Measurements from ENCODE around the gene PGPEP1. TPM values are rescaled to one million over a fixed set of nuclear protein-coding genes. Genes with fewer than 3 reads are reported as not detected.
A peak's percentile ranks its signal among the peaks of the same experiment; 100 is the strongest.

Gene PGPEP1
- total and polyA plus RNA-seq, 10 of the 15 experiments (the other 5 are each of a cell fraction or from before 2014, with no cell fraction given) = 13.8 to 39.4 (median 17.0) TPM

DNA sequence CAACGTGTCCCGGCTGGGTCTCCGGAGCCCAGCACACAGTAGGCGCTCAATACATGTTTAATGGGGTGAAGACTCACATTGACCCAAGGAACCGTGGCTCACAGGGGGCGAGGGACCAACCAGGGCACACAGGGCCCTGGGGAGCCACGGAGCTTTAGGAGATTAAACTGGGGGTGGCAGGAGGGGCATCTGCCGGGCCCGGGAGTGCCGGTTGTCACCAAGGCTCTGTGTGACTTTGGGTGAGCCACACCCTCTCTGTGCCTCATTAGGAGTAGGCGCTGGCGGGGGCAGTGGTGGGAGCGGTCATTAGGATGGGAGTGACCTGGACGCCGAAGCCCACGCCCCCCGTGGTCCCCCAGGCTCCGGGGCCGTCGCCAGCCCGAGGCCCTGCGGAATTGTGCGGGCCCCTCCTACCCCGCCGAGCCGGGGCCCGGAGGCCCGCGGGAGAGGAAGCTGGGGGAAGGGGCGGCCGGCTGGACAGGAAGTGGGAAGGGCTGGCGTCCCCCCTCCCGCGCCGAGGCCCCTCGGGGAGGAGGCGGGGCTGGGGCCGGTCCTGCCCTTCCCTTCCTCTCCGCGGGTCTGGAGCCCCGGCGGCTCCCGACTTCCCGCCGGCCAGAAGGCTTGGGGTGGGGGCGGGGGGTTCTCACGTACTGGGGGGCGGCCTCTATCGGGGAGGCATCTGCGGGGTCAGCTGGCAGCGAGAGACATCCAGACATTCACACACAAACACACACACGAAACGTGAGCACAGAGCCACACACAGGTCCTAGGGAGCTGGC, 77.0 kb downstream of the PGPEP1 start (continued):
- TF ChIP-seq IKZF2 (IDR thresholded peaks at IDR 0.05) (no peak), E2F4 (IDR thresholded peaks at IDR 0.05; ENCODE audit: low read depth, low read length) (no peak), SMC3 (IDR thresholded peaks at IDR 0.05; ENCODE audit: borderline replicate concordance, low read length) (no peak), NFYA (IDR thresholded peaks at IDR 0.05; ENCODE audit: borderline replicate concordance, low read depth, low read length) (no peak), RAD51 (IDR thresholded peaks at IDR 0.05) (no peak), SREBF2 (IDR thresholded peaks at IDR 0.05; ENCODE audit: low read length) (no peak), SUPT20H (IDR thresholded peaks at IDR 0.05; ENCODE audit: borderline replicate concordance, control insufficient read depth, low read depth, low read length) (no peak), RB1 (IDR thresholded peaks at IDR 0.05; ENCODE audit: borderline replicate concordance) (peak; percentile 59; the same call in 1 of the 2 replicates), STAT1 (conservative IDR thresholded peaks at IDR 0.05) (no peak), NBN (IDR thresholded peaks at IDR 0.05) (no peak; the same call in 1 of the 2 replicates), POLR2AphosphoS5 (IDR thresholded peaks at IDR 0.05; ENCODE audit: low read length) (no peak), RELA (IDR thresholded peaks at IDR 0.05; ENCODE audit: borderline replicate concordance, partially characterized antibody) (no peak), CHD1 (IDR thresholded peaks at IDR 0.05; ENCODE audit: low read depth, low read length) (no peak), SPI1 (IDR thresholded peaks at IDR 0.05; ENCODE audit: borderline replicate concordance, insufficient read depth, low read depth, low read length) (peak; percentile 46; the same call in 1 of the 2 replicates), NFYB (IDR thresholded peaks at IDR 0.05; ENCODE audit: insufficient read depth, low read depth, low read length) (no peak), NFIC (IDR thresholded peaks at IDR 0.05; ENCODE audit: low read depth, low read length) (no peak), TCF12 (IDR thresholded peaks at IDR 0.05; ENCODE audit: low read depth, low read length) (0 out of 2 replicates have a peak, but pooled peaks have one; percentile 24), EED (IDR thresholded peaks at IDR 0.05; ENCODE audit: low read depth) (no peak), ZNF207 (IDR thresholded peaks at IDR 0.05; ENCODE audit: borderline replicate concordance) (peak; percentile 86), HDGF (IDR thresholded peaks at IDR 0.05) (no peak), NR2C2 (IDR thresholded peaks at IDR 0.05; ENCODE audit: borderline replicate concordance, control insufficient read depth, insufficient read length, low read depth) (no peak), ETV6 (conservative IDR thresholded peaks at IDR 0.05 in 1 of 2, IDR thresholded peaks at IDR 0.05 in 1 of 2; ENCODE audit: borderline replicate concordance in 1 of 2, low read depth in 1 of 2) (peak in 1 of 2 experiments; percentile 16; a peak in 1 of 4 replicates), EZH2 (IDR thresholded peaks at IDR 0.05; ENCODE audit: borderline replicate concordance, control insufficient read depth, low read depth, low read length) (no peak)
- TF ChIP-seq, protein P1, sequence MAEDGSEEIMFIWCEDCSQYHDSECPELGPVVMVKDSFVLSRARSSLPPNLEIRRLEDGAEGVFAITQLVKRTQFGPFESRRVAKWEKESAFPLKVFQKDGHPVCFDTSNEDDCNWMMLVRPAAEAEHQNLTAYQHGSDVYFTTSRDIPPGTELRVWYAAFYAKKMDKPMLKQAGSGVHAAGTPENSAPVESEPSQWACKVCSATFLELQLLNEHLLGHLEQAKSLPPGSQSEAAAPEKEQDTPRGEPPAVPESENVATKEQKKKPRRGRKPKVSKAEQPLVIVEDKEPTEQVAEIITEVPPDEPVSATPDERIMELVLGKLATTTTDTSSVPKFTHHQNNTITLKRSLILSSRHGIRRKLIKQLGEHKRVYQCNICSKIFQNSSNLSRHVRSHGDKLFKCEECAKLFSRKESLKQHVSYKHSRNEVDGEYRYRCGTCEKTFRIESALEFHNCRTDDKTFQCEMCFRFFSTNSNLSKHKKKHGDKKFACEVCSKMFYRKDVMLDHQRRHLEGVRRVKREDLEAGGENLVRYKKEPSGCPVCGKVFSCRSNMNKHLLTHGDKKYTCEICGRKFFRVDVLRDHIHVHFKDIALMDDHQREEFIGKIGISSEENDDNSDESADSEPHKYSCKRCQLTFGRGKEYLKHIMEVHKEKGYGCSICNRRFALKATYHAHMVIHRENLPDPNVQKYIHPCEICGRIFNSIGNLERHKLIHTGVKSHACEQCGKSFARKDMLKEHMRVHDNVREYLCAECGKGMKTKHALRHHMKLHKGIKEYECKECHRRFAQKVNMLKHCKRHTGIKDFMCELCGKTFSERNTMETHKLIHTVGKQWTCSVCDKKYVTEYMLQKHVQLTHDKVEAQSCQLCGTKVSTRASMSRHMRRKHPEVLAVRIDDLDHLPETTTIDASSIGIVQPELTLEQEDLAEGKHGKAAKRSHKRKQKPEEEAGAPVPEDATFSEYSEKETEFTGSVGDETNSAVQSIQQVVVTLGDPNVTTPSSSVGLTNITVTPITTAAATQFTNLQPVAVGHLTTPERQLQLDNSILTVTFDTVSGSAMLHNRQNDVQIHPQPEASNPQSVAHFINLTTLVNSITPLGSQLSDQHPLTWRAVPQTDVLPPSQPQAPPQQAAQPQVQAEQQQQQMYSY (CRISPR knock-in tag; IDR thresholded peaks at IDR 0.05) = no peak
- TF ChIP-seq, protein P2, sequence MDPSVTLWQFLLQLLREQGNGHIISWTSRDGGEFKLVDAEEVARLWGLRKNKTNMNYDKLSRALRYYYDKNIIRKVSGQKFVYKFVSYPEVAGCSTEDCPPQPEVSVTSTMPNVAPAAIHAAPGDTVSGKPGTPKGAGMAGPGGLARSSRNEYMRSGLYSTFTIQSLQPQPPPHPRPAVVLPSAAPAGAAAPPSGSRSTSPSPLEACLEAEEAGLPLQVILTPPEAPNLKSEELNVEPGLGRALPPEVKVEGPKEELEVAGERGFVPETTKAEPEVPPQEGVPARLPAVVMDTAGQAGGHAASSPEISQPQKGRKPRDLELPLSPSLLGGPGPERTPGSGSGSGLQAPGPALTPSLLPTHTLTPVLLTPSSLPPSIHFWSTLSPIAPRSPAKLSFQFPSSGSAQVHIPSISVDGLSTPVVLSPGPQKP (IDR thresholded peaks at IDR 0.05; ENCODE audit: low read depth, low read length) = 0 out of 2 replicates have a peak, but pooled peaks have one; percentile 18
